ENCODE measurements around the gene IRF5.

GRCh38 chr7:128908750-128909624 lies 28.7 kb upstream of the IRF5 start:
- TF ChIP-seq ZNF274 (IDR thresholded peaks at IDR 0.05; ENCODE audit: low read depth, low read length) (no peak), YY1 (IDR thresholded peaks at IDR 0.05; ENCODE audit: insufficient read depth, insufficient read length) (no peak)

All from NT2/D1 (cell line).